Measurements from ENCODE around the gene HOMER3.
"Not testable (repeated sequence)": the region's sequence is repeated elsewhere in the genome, so short reads cannot be mapped to it uniquely, and the experiment has no call there.

The HOMER3 gene

DNA sequence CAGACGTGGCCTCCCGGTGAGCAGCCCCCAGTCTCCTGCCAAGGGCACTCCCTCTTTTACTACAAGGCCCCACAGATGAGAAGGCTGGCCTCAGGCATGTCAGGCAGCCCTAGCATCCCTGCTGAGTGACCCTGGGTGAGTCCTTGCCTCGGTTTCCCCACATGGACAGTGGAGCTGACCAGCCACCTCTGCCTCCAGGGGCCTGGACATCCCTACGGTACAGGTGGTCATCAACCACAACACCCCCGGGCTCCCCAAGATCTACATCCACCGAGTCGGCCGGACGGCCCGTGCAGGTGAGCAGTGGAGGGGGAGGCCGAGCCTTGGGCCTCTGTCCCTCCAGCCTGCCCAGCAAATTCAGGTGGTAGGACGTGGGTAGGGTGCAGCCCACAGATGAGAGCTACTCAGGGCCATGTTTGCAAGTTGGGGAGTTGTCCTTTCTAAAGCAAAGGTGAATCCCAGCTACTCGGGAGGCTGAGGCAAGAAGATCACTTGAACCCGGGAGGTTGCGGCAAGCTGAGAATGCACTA is 16.3 kb downstream of the HOMER3 start:
- DNase-seq (ENCODE audit: low spot score), result no peak

DNA sequence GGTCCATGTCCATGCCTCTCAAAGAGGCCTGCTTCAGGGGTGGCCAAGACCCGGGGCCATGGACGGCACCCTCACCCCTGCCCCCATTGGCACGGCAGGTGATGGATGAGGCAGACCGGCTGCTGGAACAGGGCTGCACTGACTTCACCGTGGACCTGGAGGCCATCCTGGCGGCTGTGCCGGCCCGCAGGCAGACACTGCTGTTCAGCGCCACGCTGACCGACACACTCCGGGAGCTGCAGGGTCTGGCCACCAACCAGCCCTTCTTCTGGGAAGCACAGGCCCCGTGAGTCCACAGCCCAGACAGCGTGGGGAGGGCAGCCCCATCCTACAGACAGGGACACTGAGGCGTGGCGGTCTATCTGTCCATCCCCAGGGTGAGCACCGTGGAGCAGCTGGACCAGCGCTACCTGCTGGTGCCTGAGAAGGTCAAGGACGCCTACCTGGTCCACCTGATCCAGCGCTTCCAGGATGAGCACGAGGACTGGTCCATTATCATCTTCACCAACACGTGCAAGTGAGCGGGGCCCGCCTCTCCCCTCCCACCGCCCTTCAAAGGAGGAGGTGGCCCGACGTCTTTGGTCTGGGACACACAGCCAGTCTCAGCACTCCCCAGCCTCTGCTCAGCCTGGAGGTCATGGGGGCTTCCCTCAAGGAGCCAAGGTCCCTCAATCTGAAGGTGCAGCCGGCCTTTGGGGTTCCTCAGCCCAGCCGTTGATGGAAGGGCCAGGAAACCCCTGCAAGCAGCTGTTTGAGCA is 18.6 kb downstream of the HOMER3 start:
- DNase-seq (ENCODE audit: low spot score), result no peak

DNA sequence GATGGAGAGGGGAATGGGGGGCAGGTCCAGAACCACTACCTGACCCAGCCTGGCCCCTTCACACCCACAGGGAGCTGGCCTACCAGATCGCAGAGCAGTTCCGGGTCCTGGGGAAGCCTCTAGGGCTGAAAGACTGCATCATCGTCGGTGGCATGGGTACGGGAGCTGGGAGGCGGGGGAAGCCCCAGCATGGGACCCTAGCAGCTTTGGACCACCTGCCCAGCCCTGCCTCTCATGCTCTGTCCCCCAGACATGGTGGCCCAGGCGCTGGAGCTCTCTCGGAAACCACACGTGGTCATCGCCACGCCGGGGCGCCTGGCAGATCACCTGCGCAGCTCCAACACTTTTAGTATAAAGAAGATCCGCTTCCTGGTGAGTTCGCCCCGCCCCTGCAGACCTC is 19.4 kb downstream of the HOMER3 start:
- DNase-seq (ENCODE audit: low spot score), result no peak

DNA sequence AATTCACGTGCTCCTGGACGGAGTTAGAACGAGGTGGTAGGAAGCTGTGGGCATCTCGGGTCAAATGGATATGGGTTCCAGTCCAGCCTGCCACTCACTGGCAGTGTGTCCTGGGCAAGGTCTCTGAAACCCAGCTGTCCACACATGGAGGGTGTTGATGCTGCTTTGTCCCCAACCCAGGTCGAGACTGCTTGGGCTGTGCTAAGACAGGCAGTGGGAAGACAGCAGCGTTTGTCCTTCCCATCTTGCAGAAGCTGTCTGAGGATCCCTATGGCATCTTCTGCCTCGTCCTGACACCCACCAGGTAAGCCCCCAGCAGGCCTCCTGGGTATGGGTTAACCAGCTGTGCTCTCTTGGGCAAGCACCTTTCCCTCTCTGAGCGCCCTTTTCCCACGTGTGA is 20.6 kb downstream of the HOMER3 start:
- no peak for DNase-seq (ENCODE audit: low spot score)

DNA sequence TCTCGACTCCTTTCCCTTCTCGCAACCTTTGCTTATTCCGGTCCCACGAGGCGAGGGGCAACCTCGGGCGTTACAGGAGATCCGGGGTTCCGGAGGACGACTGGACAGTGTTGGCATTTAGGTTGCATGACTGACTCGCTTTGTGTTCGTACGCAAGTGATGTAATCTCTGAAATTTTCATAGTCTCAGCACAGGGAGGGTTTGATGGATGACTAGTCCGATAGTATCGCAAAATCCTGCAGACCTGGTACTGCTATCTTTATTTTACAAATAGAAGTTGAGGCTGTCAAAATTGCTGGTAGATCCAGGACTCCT is 21.2 kb downstream of the HOMER3 start:
- DNase-seq (ENCODE audit: low spot score), result peak; percentile 49

DNA sequence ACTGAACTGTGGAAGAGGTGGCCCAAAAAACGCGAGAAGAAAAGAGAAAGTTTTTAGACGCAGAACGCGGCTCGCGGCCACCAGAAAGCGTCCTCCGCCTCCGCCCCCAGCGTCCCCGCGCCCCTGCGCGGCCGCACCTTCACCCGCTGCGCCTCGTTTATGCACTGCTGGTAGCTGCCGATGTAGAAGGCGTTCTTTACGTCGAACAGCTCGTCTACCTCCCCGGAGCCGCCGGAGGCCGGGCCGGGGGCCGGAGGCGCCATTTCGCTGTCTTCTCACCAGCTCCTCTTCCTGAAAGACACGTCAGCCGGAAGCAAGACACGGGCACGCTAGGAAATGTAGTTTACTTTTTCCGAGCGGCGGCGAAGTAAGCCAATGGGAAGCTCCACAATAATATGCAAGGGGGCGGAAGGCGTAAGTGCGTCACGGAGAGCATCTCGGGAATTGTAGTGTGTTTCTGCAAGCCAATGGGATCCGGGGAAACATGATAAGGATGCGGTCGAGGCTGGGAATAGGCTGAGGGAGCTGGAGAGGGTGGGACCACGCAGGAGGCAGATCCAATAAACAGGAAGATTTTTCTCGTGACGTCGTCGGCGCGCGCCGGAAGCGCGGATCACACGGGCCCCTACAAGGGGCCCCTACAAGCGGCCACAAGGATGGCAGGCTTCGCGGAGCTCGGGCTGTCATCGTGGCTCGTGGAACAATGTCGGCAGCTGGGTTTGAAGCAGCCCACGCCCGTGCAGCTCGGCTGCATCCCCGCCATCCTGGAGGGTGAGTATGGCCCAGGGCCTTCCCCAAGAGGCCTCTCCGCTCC is 21.7 kb downstream of the HOMER3 start, which contains the start of the genes COPE and DDX49:
Gene COPE, minus strand, starts transcription at position 302 of the 814 bp plus-strand sequence. Its CDS starts 39 bp downstream, at position 263.
Gene DDX49, plus strand, starts transcription at position 630 of the 814 bp plus-strand sequence. Its CDS starts 27 bp downstream, at position 657.
- peak; percentile 100 for DNase-seq (ENCODE audit: low spot score)

DNA sequence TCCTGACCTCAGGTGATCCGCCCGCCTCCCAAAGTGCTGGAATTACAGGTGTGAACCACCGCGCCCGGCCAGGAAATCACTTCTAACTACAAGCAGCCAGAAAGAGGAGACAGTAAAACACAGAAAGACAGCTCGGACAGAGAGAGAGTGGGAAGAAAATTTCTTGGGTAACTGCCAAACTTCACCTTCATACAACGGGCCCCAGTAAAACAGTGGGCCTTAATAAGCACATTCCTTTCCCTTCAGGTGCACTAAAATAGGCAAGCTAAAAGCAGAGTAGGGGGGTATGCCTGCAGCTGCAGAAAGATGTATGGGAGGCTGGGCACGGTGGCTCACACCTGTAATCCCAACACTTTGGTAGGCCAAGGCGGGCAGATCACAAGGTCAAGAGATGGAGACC is 23.4 kb downstream of the HOMER3 start:
- DNase-seq (ENCODE audit: low spot score), result not testable (repeated sequence)

DNA sequence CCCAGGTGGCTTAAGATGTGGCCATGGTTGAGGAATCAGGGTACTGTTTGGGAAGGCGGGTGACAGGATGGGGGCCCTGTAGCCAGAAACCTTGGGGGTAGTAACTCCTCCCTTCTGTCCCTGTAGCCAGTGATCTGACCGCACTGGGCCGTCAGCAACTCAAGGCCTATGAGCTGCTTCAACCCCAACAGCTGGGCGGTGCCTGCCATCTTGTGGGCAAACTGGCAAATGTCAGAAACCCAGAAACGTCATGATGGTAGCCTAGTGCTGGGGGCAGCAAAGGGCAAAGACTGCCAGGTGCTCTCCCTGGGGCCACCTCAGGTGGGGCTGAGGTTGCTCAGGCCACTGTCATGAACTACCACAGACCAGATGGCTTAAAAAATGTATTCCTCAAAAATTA is 25.4 kb downstream of the HOMER3 start:
- DNase-seq (ENCODE audit: low spot score), result peak; percentile 71

DNA sequence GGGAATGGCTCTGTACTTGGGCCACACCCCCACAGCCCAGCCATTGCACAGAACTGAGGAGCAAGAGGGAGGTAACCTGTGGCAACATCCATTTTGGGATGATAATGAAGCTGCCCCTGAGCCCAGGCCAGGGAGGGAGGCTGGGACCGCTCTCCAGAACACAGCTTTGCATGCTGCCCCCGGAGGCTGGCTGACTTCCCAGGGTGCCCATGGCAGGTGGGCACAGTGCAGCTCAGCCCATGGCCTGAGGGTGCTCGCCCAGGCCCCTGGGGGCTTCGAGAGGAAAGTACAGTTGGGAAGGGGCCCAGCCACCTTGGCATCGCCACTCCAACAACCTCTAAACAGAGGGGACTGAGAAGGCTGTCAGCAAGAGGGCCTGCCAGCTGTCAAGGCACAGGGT is 27.6 kb downstream of the HOMER3 start:
- no peak for DNase-seq (ENCODE audit: low spot score)

DNA sequence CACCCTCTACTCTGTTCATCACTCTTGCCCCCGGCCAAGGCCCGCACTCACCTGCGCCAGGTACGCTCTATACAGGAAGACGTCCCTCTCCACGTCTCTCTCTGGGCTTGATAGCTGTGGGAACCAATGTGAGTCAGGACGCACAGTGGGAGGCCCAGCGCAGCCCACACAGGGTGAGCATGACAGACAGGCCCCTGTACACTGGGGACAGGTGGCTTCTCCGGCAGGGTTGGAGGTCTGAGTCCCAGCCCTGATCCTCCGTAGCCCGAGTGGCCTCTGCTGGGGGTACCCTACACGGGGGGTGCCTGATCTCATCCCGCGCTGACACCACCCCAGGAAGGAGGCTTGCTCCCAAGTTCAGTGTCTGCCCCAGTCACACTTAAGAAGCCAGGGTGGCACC is 28.1 kb downstream of the HOMER3 start:
- DNase-seq (ENCODE audit: low spot score), result no peak

DNA sequence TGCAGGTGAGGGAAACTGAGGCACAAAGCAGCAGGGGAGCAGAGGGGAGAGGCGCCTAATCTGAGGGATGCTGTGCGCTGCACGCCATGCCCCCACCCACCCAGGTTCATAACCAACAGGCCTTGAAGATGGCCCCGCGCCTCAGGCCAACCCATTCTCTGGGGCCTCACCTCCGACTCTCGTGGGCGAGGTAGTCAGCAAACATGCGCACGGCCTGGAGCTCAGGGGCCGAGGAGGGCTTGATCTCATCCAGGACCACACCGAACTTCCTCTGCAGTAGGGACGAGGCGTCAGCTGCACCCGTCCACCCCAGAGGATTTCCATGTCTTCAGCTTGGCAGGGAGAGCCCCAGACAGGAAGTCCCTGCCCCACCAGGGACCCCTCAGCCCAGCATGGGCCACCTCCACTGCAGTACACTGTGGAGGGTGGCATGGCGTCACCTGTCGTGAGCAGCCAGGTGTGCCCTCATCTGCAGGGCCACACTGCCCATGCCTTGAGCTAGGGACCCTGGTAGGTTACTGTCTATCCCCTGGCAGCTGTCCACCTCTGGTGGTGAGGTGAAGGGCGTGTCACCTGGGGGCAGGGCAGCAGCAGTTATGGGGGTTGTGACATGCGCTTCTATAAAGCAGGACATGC is 30.1 kb downstream of the HOMER3 start:
- DNase-seq (ENCODE audit: low spot score), result no peak

DNA sequence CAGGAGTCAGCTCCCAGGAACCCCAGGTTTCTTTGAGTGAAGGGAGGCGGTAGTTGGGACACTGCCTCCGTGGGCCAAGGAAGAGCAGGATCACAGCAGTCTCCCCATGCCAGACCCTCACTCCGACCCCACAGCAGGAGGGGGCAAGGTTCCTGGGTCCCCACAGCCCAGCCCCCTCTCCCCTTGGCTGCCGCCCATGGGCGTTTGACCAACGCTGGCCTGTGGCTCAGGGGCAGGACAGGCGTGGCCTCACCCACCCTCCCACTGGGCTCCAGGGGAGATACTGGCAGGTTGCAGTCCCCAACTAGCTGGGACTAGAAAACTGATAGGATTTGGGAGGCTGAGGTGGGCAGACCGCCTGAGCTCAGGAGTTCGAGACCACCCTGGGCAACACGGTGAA is 31.0 kb downstream of the HOMER3 start:
- no peak for DNase-seq (ENCODE audit: low spot score)

DNA sequence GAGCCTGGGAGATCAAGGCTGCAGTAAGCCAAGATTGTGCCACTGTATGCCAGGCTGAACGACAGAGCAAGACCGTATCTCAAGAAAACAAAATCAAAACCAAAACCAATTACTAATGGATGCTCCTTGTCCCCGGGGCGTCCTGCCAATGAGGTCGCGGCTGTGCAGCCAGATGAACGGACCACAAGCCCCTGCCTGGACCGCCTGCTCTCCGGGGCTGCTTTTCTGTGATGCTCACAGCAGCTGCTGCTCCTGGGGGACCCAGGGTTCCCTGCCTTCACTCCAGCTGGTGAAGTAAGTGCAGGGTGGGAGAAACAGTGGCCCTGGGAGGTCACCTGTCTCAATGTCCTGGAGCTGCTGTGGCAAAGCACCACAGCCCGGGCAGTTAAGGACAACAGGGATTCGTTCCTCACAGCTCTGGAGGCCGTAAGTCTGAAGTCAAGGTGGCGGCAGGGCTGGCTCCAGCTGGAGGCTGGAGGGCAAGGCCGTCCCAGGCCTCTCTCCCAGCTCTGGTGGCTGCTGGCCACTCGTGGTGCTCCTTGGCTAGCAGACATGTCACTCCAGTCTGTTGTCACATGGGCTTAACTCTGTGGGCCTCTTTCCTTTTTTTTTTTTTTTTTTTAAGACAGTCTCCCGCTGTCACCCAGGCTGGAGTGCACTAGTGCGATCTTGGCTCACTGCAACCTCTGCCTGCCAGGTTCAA is 31.9 kb downstream of the HOMER3 start:
- no peak for DNase-seq (ENCODE audit: low spot score)

DNA sequence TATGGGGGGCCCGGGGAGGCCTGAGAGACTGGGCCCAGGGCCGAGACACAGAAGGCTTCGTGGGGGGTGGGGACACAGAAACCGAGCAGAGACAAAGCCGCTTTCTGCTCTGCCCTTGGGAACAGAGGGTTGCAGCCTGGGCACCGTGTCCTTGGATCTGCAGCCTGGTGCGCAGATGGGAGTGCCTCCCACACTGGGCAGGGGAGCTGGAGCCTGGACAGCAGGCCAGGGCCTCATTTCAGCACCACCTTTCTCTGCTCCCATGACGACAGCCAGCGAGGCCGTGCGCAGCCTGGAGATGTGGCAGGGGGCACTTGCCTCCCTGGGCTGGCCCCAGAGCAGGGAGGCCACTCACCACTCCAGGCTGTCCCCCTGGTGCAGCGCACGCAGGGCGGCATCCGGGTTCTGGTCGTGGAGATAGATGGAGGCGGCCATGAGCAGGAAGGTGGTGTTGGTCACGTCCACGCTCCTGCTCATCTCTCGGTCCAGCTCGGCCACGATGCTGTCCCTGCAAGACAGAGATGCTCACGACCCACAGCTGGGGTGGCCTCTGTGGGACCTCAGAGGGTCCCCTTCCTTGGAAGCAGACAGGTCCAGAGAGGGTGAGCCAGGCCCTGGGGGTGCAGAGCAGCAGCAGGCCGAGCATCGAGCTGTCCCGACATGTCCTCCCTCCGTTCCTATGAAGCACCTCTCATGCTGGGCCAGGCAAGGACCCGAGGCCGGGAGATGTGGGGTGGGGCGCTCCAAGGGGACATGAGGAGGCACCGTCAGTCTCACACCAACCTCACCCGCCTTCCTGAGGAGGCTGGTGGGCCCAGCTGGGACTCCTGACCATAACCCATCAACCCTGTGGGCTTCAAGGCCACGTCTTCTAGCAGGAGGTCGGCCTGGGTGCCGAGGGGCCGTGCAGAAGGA is 34.2 kb downstream of the HOMER3 start:
- DNase-seq (ENCODE audit: low spot score), result no peak

DNA sequence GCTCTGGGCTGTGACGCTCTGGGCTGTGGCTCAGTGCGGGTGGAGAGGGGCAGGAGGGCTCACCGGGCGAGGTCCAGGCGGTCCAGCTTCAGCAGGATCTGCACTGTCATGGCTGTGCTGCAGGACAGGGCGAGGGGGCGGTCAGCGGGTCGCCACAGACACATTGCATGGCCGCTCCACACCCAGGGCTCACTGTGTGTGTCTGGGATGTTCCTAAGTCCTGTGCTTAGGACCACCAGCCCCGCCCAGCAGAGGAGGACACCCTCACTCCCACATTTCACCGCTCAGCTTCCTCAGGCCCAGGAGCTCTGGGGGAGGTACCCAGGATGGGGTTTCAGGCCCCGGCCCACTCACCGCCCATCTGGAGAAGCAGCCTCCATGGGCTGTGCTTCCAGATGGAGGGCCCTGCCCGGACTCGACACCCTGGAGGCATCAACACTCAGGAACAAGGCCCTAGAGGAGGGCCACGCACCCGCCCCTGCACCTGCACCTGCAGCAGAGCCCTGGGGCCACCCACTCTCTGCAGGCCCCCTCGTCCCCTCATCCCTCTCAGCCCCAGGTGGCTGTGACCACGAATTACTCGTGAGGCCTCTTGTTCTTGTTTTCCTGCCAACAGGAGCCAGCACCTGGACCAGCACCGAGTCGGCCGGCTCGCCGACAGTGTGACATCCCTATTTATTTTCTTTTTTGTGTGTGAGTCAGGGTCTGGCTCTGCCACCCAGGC is 35.3 kb downstream of the HOMER3 start:
- no peak for DNase-seq (ENCODE audit: low spot score)

DNA sequence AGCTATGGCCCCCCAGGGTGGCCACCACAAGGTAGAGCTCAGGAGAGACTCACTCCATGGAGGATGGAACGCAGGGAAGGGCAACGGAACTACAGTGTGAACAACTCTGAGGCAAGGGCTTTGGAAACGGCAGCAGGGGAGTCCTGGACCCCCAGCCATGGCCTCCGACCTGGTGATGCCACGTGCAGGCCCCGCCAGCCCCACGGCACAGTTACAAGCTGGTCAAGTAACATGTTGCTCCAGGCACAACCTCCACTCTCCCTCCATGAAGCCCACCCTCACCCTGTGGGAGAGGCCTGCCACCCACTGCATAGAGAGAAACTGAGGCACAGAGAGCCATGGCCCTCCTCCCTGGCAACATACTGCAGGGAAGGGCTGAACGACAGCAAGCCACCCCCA is 36.0 kb downstream of the HOMER3 start:
- no peak for DNase-seq (ENCODE audit: low spot score)

DNA sequence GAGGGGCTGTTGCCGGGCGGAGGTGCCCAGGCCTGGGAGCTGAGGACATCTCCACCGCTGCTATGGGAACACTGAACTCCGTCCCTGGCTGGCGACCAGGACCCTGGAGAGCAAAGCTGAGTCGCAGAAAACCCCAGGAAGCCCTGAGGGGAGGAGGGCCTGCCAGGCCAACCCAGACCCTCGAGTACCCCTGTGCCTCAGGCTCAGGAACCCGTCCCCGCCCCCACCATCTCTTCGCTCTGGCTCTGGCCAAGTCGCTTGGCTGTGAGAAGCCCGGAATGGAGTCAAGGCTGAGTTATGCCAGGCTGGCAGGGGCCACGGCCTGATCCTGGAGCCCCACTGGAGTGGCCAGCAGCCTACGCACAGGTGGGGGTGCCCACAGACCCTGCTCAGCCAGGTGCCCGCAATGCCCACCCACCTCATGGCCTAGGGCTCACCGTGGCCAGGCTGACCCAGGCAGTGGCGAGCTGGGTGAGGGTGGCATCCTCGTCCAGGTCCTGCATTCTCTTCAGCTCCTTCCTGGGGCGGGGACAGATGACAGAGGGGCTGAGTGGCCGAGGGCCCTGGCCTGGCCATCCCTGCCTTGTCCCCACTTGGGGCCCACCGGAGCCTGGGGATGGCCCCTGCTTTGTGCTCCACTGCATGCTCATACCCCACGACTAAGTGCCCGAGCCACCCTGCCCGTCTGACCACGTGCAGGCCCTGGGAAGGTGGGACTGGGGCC is 36.5 kb downstream of the HOMER3 start:
- no peak for DNase-seq (ENCODE audit: low spot score)

DNA sequence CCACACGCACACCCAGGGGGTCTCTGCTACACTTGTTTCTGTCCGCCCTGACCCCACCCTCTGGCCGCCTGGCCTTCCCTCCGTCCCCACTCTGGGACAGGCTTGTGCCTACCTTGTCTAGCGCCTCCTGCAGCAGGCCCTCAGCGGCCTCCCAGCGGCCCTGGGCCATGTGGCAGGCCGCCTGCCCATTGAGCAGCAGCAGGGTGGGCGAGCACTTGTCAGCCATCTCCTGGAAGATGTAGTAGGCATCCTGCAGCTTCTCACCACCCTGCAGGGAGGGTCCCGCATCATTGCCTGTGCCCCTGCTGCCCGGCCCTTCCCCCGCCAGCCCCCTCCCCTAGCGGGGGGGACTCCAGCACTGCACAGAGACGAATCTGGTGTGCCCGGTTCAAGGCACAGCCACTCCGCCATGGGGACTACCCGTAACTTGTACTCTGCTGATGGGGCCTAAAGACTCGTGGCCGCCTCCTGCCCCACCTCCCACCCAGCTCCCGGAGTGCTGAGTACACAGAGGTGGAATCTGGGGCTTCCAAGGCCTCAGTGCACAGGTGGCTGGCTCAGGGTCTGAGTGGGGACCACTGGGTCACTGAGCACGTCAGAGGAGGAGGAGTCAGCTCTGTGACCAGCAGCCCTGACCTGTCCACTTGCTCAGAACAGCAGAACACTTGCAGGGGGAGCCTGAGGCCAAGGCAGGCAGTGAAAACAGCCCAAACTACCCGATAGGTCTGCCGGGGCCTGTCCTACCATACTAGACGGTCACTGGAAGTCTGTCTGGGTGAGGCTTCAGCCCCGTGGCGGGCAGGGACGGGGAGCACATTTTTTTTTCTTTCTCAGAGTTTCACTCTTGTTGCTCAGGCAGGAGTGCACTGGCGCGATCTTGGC is 37.6 kb downstream of the HOMER3 start:
- no peak for DNase-seq (ENCODE audit: low spot score)

DNA sequence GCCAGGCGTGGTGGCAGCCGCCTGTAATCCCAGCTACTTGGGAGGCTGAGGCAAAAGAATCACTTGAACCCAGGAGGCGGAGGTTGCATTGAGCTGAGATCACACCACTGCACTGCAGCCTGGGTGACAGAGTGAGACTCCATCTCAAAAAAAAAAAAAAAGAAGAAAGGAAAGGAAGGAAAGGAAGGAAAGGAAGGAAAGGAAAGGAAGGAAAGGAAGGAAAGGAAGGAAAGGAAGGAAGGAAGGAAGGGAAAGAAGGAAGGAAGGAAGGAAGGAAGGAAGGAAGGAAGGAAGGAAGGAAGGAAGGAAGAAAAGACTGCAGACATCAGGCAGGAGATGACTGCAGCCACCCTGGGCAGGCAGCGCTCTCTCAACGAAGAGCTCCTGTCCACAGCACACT is 38.5 kb downstream of the HOMER3 start:
- not testable (repeated sequence) for DNase-seq (ENCODE audit: low spot score)

Data from RKO (cell line).